Testis (tissue), 3 donors: ENCODE measurements around the gene ERC1. TPM values are rescaled to one million over a fixed set of nuclear protein-coding genes. Genes with fewer than 3 reads are reported as not detected.

Source experiments
- DNase-seq: peaks from one replicate; pipeline ENCODE4 v3.0.0-alpha.2; 2019
- H3K27ac ChIP-seq, 2 donors: fragments of 200-600 bp; sonication (generic); one replicate each; pipeline ENCODE4 v1.5.1; 2019
- H3K27me3 ChIP-seq: fragments of 200-600 bp; sonication (generic); one replicate; pipeline ENCODE4 v1.5.1; 2019
- H3K36me3 ChIP-seq: fragments of 200-600 bp; sonication (generic); one replicate; pipeline ENCODE4 v1.5.1; 2017; ENCODE audit warnings: low read depth; ENCODE audit errors: missing control alignments
- H3K4me1 ChIP-seq: fragments of 200-600 bp; sonication (generic); one replicate; pipeline ENCODE4 v1.5.1; 2019
- H3K4me3 ChIP-seq, 2 donors: fragments of 200-600 bp; sonication (generic); one replicate each; pipeline ENCODE4 v1.5.1; 2017 to 2019
- H3K9me3 ChIP-seq: fragments of 200-600 bp; sonication (generic); one replicate; pipeline ENCODE4 v1.5.1; 2017
- POLR2A ChIP-seq: fragments of 450-650 bp; IDR thresholded peaks from one replicate; pipeline ENCODE4 v1.6.1; 2017; ENCODE audit warnings: antibody characterized with exemption, mild to moderate bottlenecking, moderate library complexity
- WGBS, 2 donors: methylation state at CpG; one replicate each; pipeline ENCODE4 v1.1.5; 2018; 5-methylcytosine and 5-hydroxymethylcytosine counted together
- intact Hi-C: fragments of 100-400 bp; cut with DNase I; formaldehyde crosslinking; loops from one replicate; pipeline ENCODE4 v1.15.1; 2023; ENCODE audit warnings: low total_unique reads
- polyA plus RNA-seq: library from polyadenylated mRNA; stranded (reverse); fragments of 350-450 nt; fragmentation: Illumina TruSeq; extraction: RNeasy Lipid Tissue Mini Kit (QIAGEN cat#74804); gene quantifications from one replicate; pipeline ENCODE4 v1.2.3, GENCODE V29; 2014; ENCODE audit warnings: low read depth, low replicate concordance; ENCODE audit not compliant: insufficient read depth
- total RNA-seq, 2 donors: library from RNA; depleted of rRNA; stranded (reverse); fragments of >200 nt; gene quantifications; one replicate each; pipeline ENCODE4 v1.2.3, GENCODE V29; 2016
- TF ChIP-seq, protein P1 (sequence below), 3 experiments: fragments of 450-650 bp in 2 of 3; fragments of 200-600 bp in 1 of 3; sonication (generic) in 1 of 3; IDR thresholded peaks; one replicate each; pipeline ENCODE4 v1.5.1; 2016 to 2019; ENCODE audit warnings: antibody characterized with exemption in 3 of 3, mild to moderate bottlenecking in 2 of 3, moderate library complexity in 1 of 3

ERC1 gene
- total and polyA plus RNA-seq, 3 donors from 2014 or later = 25.8 to 109 (median 106) TPM

DNA sequence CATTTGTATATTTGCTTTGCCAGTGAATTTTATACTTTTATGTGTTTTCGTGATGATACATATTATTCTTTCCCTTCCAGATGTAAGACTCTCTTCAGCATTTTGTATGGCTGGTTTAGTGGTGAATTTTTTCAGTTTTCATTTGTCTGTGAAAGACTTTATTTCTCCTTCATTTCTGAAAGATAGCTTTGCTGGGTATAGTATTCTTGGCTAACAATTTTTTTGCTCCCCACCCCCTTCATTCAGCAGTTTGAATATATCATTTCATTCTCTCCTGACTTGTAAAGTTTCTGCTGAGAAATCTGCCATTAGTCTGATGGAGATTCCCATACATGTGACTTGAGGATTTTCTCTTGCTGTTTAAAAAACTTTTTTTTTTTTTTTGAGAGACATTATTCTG is 72.8 kb downstream of the ERC1 start:
- WGBS, 2 donors = 84 to 100% methylated on average over 1 of the region's 1 CpG
- Histone ChIP-seq H3K4me1 (no peaks in the 10 kb centered on the region), H3K4me3 (no peak overlapping the region), H3K27ac (no peak overlapping the region), H3K36me3 (no peaks in the 10 kb centered on the region), H3K27me3 (no peaks in the 10 kb centered on the region), H3K9me3 (no peaks in the 10 kb centered on the region)
- TF ChIP-seq, protein P1, sequence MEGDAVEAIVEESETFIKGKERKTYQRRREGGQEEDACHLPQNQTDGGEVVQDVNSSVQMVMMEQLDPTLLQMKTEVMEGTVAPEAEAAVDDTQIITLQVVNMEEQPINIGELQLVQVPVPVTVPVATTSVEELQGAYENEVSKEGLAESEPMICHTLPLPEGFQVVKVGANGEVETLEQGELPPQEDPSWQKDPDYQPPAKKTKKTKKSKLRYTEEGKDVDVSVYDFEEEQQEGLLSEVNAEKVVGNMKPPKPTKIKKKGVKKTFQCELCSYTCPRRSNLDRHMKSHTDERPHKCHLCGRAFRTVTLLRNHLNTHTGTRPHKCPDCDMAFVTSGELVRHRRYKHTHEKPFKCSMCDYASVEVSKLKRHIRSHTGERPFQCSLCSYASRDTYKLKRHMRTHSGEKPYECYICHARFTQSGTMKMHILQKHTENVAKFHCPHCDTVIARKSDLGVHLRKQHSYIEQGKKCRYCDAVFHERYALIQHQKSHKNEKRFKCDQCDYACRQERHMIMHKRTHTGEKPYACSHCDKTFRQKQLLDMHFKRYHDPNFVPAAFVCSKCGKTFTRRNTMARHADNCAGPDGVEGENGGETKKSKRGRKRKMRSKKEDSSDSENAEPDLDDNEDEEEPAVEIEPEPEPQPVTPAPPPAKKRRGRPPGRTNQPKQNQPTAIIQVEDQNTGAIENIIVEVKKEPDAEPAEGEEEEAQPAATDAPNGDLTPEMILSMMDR (IDR thresholded peaks at IDR 0.05) = no peak
- TF ChIP-seq POLR2A = no peak
- intact Hi-C loops = no loop called here
- no peak for DNase-seq

DNA sequence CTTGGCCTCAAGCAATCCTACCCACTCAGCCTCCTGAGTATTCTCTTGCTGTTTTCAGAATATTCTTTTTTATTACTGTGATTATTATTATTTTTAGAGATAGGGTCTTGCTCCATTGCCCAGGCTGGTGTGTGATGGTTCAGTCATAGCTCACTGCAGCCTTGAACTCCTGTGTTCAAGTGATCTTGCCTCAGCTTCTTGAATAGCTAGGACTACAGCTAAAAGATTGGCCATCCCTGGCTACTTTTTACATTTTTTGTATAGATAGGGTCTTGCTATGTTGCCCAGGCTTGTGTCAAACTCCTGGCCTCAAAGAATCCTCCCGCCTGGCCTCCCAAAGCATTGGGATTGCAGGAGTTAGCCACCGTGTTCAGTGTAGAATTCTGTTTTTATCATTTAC is 73.3 kb downstream of the ERC1 start:
- 96 to 97% methylated on average over 2 of the region's 2 CpGs for WGBS, 2 donors

DNA sequence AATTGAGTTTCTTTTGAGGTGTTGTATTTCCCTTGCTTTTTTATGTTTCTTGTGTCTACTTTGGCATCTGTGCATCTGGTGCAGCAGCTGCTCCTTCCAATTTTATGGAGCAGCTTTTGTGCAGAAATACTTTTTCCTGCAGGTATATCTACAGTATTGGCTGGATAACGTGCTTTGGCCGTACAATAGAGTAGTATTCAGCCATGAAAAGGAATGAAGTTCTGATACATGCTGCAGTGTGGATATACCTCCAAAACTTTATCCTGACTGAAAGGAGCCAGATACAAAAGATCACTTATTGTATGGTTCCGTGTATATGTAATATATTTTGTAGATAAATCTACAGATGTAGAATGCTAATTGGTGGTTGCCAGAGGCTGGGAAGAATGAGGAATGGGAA is 74.6 kb downstream of the ERC1 start:
- intact Hi-C loops = no loop called here
- 88 to 94% methylated on average over 3 of the region's 3 CpGs for WGBS, 2 donors

More for the DNA sequence above, 73.3 kb downstream of the ERC1 start:
- TF ChIP-seq POLR2A = no peak
- TF ChIP-seq, protein P1 (IDR thresholded peaks at IDR 0.05) = no peak
- Histone ChIP-seq H3K4me1 (no peaks in the 10 kb centered on the region), H3K9me3 (no peaks in the 10 kb centered on the region), H3K27ac (no peak overlapping the region), H3K27me3 (no peaks in the 10 kb centered on the region), H3K36me3 (no peaks in the 10 kb centered on the region), H3K4me3 (no peak overlapping the region)
- intact Hi-C loops = no loop called here
- no peak for DNase-seq

DNA sequence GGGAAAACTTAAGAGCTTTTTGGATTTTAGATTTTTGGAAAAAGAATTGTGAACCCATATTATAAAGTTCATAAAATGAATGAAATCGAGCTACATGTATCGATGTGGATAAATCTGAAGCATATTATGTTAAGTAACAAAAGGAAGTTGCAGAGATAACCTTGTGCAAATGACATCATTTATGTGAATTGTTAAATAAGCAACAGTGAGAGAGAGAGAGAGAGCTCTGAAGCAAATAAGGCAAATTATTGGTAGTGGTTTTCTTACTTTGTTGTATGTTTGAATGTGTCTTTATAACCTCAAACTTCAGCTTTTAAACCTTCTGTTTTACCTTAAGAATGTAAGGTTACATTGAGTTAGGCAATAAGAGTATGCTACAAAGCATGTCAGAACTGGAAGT is 78.8 kb downstream of the ERC1 start:
- intact Hi-C loops = no loop called here

More for the DNA sequence above, 74.6 kb downstream of the ERC1 start:
- H3K4me1 ChIP-seq = no peaks in the 10 kb centered on the region
- no peak overlapping the region for H3K4me3 ChIP-seq
- no peak overlapping the region for H3K27ac ChIP-seq
- no peaks in the 10 kb centered on the region for H3K27me3 ChIP-seq
- no peaks in the 10 kb centered on the region for H3K9me3 ChIP-seq
- TF ChIP-seq, protein P1 (IDR thresholded peaks at IDR 0.05) = no peak
- TF ChIP-seq POLR2A = no peak
- no peaks in the 10 kb centered on the region for H3K36me3 ChIP-seq
- DNase-seq = no peak

DNA sequence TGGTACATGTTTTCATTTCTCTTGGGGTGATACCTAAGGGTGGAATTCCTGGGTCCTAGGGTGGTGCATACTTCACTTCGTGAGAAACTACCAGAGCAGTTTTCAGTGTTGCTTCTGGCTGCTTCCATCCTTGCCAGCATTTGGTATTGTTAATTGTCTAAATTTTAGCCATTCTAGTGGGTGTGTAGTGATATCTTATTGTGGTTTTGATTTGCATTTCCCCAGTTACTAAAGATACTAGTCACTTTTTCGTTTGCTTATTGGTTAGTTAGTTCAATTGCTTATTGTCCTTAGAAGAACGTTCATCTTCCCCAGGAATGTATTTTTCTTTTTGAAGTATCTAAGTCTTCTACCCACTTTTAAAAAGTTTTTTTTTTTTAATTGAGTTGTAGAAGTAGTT is 80.2 kb downstream of the ERC1 start:
- Histone ChIP-seq H3K36me3 (no peaks in the 10 kb centered on the region), H3K9me3 (no peaks in the 10 kb centered on the region), H3K4me1 (no peaks in the 10 kb centered on the region), H3K4me3 (no peak overlapping the region), H3K27ac (no peak overlapping the region), H3K27me3 (no peaks in the 10 kb centered on the region)
- TF ChIP-seq POLR2A = no peak
- TF ChIP-seq, protein P1 (IDR thresholded peaks at IDR 0.05) = no peak
- intact Hi-C loops = no loop called here
- DNase-seq = no peak
- WGBS, 2 donors = 76 to 83% methylated on average over 3 of the region's 3 CpGs

More for the DNA sequence above, 78.8 kb downstream of the ERC1 start:
- no peak for TF ChIP-seq POLR2A
- TF ChIP-seq, protein P1 (IDR thresholded peaks at IDR 0.05) = no peak
- Histone ChIP-seq H3K27me3 (no peaks in the 10 kb centered on the region), H3K36me3 (no peaks in the 10 kb centered on the region), H3K27ac (no peak overlapping the region), H3K9me3 (no peaks in the 10 kb centered on the region), H3K4me3 (no peak overlapping the region), H3K4me1 (no peaks in the 10 kb centered on the region)
- WGBS, 2 donors = 70 to 77% methylated on average over 2 of the region's 2 CpGs
- no peak for DNase-seq
